ENCODE data around the gene GNB2.

- no peak for TF ChIP-seq POLR2AphosphoS5 (IDR thresholded peaks at IDR 0.05; ENCODE audit: low read depth, low read length)
- no peak for TF ChIP-seq POLR2A (IDR thresholded peaks at IDR 0.05; ENCODE audit: low read depth, low read length)
- TF ChIP-seq POU2F2 (IDR thresholded peaks at IDR 0.05; ENCODE audit: low read depth, low read length) = no peak
Observed at GRCh38 chr7:100649826-100650565, 23.5 kb upstream of the GNB2 start.
